Measurements from ENCODE around the gene PRKCI. TPM values are rescaled to one million over a fixed set of nuclear protein-coding genes. Genes with fewer than 3 reads are reported as not detected.
"Not testable (repeated sequence)": the region's sequence is repeated elsewhere in the genome, so short reads cannot be mapped to it uniquely, and the experiment has no call there.

Gene PRKCI
- total RNA-seq, 1 experiment from 2014 or later: 90.6 TPM

GRCh38 chr3:170337420-170337819 lies 115.2 kb downstream of the PRKCI start:
- DNase-seq (ENCODE audit: low spot score): no peak
- no peaks in the 10 kb centered on the region for H3K4me1 Mint-ChIP-seq
- peaks cover 3% of the 10 kb centered on the region; the same call in 1 of the 2 replicates for H3K27me3 Mint-ChIP-seq (ENCODE audit: low read depth)
- TF ChIP-seq EMX1 (CRISPR knock-in tag; IDR thresholded peaks at IDR 0.05): no peak
- no peak for TF ChIP-seq NFE2L1 (CRISPR knock-in tag; IDR thresholded peaks at IDR 0.05)
- no peak for TF ChIP-seq ATF2 (CRISPR knock-in tag; IDR thresholded peaks at IDR 0.05; ENCODE audit: borderline replicate concordance, low read depth)
- TF ChIP-seq ATF1 (CRISPR knock-in tag; IDR thresholded peaks at IDR 0.05): no peak
- TF ChIP-seq ZNF121 (CRISPR knock-in tag; IDR thresholded peaks at IDR 0.05): no peak
- no peak for TF ChIP-seq ZBTB21 (CRISPR knock-in tag; IDR thresholded peaks at IDR 0.05; ENCODE audit: borderline replicate concordance)
- no peak for TF ChIP-seq GTF2I (CRISPR knock-in tag; conservative IDR thresholded peaks at IDR 0.05)
- TF ChIP-seq, protein P1, sequence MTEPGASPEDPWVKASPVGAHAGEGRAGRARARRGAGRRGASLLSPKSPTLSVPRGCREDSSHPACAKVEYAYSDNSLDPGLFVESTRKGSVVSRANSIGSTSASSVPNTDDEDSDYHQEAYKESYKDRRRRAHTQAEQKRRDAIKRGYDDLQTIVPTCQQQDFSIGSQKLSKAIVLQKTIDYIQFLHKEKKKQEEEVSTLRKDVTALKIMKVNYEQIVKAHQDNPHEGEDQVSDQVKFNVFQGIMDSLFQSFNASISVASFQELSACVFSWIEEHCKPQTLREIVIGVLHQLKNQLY (CRISPR knock-in tag; IDR thresholded peaks at IDR 0.05): no peak
- no peak for TF ChIP-seq NR3C1 (CRISPR knock-in tag; conservative IDR thresholded peaks at IDR 0.05; ENCODE audit: low read depth)
- CTCF ChIA-PET: no interaction called here
- no peak overlapping the region for H3K27ac Mint-ChIP-seq
- no peak for ATAC-seq
- peaks cover 41% of the 10 kb centered on the region for H3K9me3 Mint-ChIP-seq
- POLR2A ChIA-PET: no interaction called here
- H3K36me3 Mint-ChIP-seq: peaks cover 36% of the 10 kb centered on the region
- no peak overlapping the region for H3K4me3 Mint-ChIP-seq

- peaks cover 3% of the 10 kb centered on the region; the same call in 1 of the 2 replicates for H3K27me3 Mint-ChIP-seq (ENCODE audit: low read depth)
- ATAC-seq (no peak), DNase-seq (ENCODE audit: low spot score) (no peak)
- ChIA-PET POLR2A (no interaction called here), CTCF (no interaction called here)
- peaks cover 41% of the 10 kb centered on the region for H3K36me3 Mint-ChIP-seq
- H3K9me3 Mint-ChIP-seq: peaks cover 41% of the 10 kb centered on the region
- no peak overlapping the region for H3K4me3 Mint-ChIP-seq
- H3K4me1 Mint-ChIP-seq: peaks cover 1% of the 10 kb centered on the region
- H3K27ac Mint-ChIP-seq: no peak overlapping the region
- TF ChIP-seq SMAD3 (CRISPR knock-in tag; IDR thresholded peaks at IDR 0.05; ENCODE audit: borderline replicate concordance): no peak
- TF ChIP-seq ZNF671 (CRISPR knock-in tag; IDR thresholded peaks at IDR 0.05): no peak
- no peak for TF ChIP-seq ETV6 (CRISPR knock-in tag; IDR thresholded peaks at IDR 0.05)
- TF ChIP-seq, protein P2, sequence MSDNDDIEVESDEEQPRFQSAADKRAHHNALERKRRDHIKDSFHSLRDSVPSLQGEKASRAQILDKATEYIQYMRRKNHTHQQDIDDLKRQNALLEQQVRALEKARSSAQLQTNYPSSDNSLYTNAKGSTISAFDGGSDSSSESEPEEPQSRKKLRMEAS (CRISPR knock-in tag; IDR thresholded peaks at IDR 0.05): no peak
- TF ChIP-seq SP1 (CRISPR knock-in tag; conservative IDR thresholded peaks at IDR 0.05): no peak
- no peak for TF ChIP-seq ESRRA (CRISPR knock-in tag; IDR thresholded peaks at IDR 0.05; ENCODE audit: borderline replicate concordance)
- TF ChIP-seq FOXK1 (CRISPR knock-in tag; IDR thresholded peaks at IDR 0.05): no peak
- TF ChIP-seq TP53 (CRISPR knock-in tag; IDR thresholded peaks at IDR 0.05): no peak
- no peak for TF ChIP-seq ZNF219 (CRISPR knock-in tag; IDR thresholded peaks at IDR 0.05; ENCODE audit: borderline replicate concordance)
- TF ChIP-seq, protein P3, sequence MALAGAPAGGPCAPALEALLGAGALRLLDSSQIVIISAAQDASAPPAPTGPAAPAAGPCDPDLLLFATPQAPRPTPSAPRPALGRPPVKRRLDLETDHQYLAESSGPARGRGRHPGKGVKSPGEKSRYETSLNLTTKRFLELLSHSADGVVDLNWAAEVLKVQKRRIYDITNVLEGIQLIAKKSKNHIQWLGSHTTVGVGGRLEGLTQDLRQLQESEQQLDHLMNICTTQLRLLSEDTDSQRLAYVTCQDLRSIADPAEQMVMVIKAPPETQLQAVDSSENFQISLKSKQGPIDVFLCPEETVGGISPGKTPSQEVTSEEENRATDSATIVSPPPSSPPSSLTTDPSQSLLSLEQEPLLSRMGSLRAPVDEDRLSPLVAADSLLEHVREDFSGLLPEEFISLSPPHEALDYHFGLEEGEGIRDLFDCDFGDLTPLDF (CRISPR knock-in tag; IDR thresholded peaks at IDR 0.05): no peak
- TF ChIP-seq ZNF121 (CRISPR knock-in tag; IDR thresholded peaks at IDR 0.05): no peak
- no peak for TF ChIP-seq ATF2 (CRISPR knock-in tag; IDR thresholded peaks at IDR 0.05; ENCODE audit: borderline replicate concordance, low read depth)
- no peak for TF ChIP-seq AFF4 (CRISPR knock-in tag; IDR thresholded peaks at IDR 0.05; ENCODE audit: borderline replicate concordance)
- TF ChIP-seq KAT7 (CRISPR knock-in tag; IDR thresholded peaks at IDR 0.05; ENCODE audit: borderline replicate concordance): no peak
Observed at GRCh38 chr3:170338690-170339340, 116.6 kb downstream of the PRKCI start.

GRCh38 chr3:170342273-170342672 lies 120.0 kb downstream of the PRKCI start:
- CTCF ChIA-PET: not testable (repeated sequence)
- H3K36me3 Mint-ChIP-seq: peaks cover 38% of the 10 kb centered on the region

DNA sequence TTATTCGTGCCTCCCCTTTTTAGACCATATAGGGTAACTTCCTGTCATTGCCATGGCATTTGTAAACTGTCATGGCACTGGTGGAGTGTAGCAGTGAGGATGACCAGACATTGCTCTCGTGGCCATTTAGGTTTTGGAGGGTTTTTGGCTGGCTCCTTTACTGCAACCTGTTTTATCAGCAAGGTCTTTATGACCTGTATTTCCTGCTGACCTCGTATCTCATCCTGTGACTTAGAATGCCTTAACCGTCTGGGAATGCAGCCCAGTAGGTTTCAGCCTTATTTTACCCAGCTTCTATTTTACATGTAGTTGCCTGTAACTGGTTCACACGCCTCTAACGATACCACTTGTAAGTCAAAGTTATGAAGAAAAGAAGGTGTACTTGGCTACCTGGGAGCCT lies 121.6 kb downstream of the PRKCI start:
- CTCF ChIA-PET; H3K27me3 Mint-ChIP-seq (ENCODE audit: low read depth); ATAC-seq; H3K27ac Mint-ChIP-seq; DNase-seq (ENCODE audit: low spot score); H3K4me3 Mint-ChIP-seq: not testable (repeated sequence)
- H3K4me1 Mint-ChIP-seq: peaks cover 18% of the 10 kb centered on the region
- peaks cover 22% of the 10 kb centered on the region for H3K36me3 Mint-ChIP-seq
- POLR2A ChIA-PET: interaction anchor here (0.7 kb wide), 1 partner anchor 39 kb away, joined by 3 read pairs; no protein-coding TSS in a partner anchor
- peaks cover 21% of the 10 kb centered on the region for H3K9me3 Mint-ChIP-seq

More at GRCh38 chr3:170342273-170342672, 120.0 kb downstream of the PRKCI start:
- Mint-ChIP-seq H3K9me3 (peaks cover 35% of the 10 kb centered on the region), H3K4me1 (peaks cover 17% of the 10 kb centered on the region)
- DNase-seq (ENCODE audit: low spot score); ATAC-seq; H3K4me3 Mint-ChIP-seq; POLR2A ChIA-PET; H3K27ac Mint-ChIP-seq; H3K27me3 Mint-ChIP-seq (ENCODE audit: low read depth): not testable (repeated sequence)

Measured in WTC11 (cell line).